Small intestine (tissue), 7 donors: Measurements from ENCODE around the gene EXOC4. TPM values are rescaled to one million over a fixed set of nuclear protein-coding genes. Genes with fewer than 3 reads are reported as not detected.

Experiments
- DNase-seq, 2 donors: peaks; one replicate each; pipeline versions ENCODE4 v3.0.0 to v3.0.0-alpha.2; 2013
- FAIRE-seq: peaks from 2 replicates; lab custom pipeline; 2012; peaks lifted over from hg19 to GRCh38; lab: Jason Lieb, UNC
- H3K27ac ChIP-seq, 3 donors: one replicate each; pipeline ENCODE4 v1.5.1; 2013; ENCODE audit warnings: low read length in 2 of 3, mild to moderate bottlenecking in 2 of 3, control low read depth in 1 of 3, inconsistent platforms in 1 of 3, low read depth in 1 of 3, moderate library complexity in 1 of 3
- H3K27me3 ChIP-seq, 3 donors: one replicate each; pipeline ENCODE4 v1.6.1; 2013; ENCODE audit warnings: low read length in 3 of 3, inconsistent platforms in 1 of 3; ENCODE audit not compliant: control insufficient read depth in 3 of 3, insufficient read depth in 3 of 3
- H3K36me3 ChIP-seq, 3 donors: one replicate each; pipeline ENCODE4 v1.6.1; 2013; ENCODE audit warnings: low read length in 3 of 3, inconsistent platforms in 1 of 3, low read depth in 1 of 3, mild to moderate bottlenecking in 1 of 3, moderate library complexity in 1 of 3; ENCODE audit not compliant: control insufficient read depth in 3 of 3, insufficient read depth in 2 of 3
- H3K4me1 ChIP-seq, 3 donors: one replicate each; pipeline ENCODE4 v1.6.1; 2013; ENCODE audit warnings: low read length in 2 of 3, inconsistent platforms in 1 of 3, low read depth in 1 of 3, mild to moderate bottlenecking in 1 of 3, moderate library complexity in 1 of 3; ENCODE audit not compliant: control insufficient read depth in 3 of 3, insufficient read depth in 2 of 3
- H3K4me3 ChIP-seq, 3 donors: one replicate each; pipeline ENCODE4 v1.5.1; 2013; ENCODE audit warnings: low read length in 3 of 3, control low read depth in 1 of 3, inconsistent platforms in 1 of 3, low read depth in 1 of 3, mild to moderate bottlenecking in 1 of 3, moderate library complexity in 1 of 3
- H3K9me3 ChIP-seq, 2 donors: one replicate each; pipeline ENCODE4 v1.6.1; 2013; ENCODE audit warnings: low read depth in 1 of 2, low read length in 1 of 2; ENCODE audit not compliant: control insufficient read depth in 2 of 2, insufficient read depth in 1 of 2
- WGBS, 3 donors: extraction: QIAGEN DNeasy Blood & Tissue Kit; methylation state at CpG; one replicate each; pipeline ENCODE4 v1.1.7; 2013; 5-methylcytosine and 5-hydroxymethylcytosine counted together
- polyA plus RNA-seq, 4 donors: library from polyadenylated mRNA; stranded (reverse) in 3 of 4; unstranded in 1 of 4; fragments of 200-250 nt in 3 of 4; fragments of 120-200 nt in 1 of 4; gene quantifications; one replicate each; pipeline versions ENCODE4 v1.2.1 to v1.2.3, GENCODE V29; 2013
- donor health status: healthy with polysubstance abuse.
- donor health status: control.
- donor health status: control.
- donor health status: Bipolar disorder and iron deficiency.
- donor health status: healthy.

EXOC4 gene
- polyA plus RNA-seq, 4 donors = 10.5 to 46.8 (median 18.8) TPM

- H3K27me3 ChIP-seq = no peaks in the 10 kb centered on the region
- 51 to 59% (median 58%) methylated on average over 4 of the region's 4 CpGs for WGBS, 3 donors
- H3K9me3 ChIP-seq = no peaks in the 10 kb centered on the region
- no peaks in the 10 kb centered on the region for H3K36me3 ChIP-seq
- no peak overlapping the region for H3K27ac ChIP-seq
- no peak overlapping the region for H3K4me3 ChIP-seq
- DNase-seq (peak; percentile 41 to 46), FAIRE-seq (no peak)
- H3K4me1 ChIP-seq = no peaks in the 10 kb centered on the region
These were observed 763.5 kb downstream of the EXOC4 start for GRCh38 chr7:134016223-134016941.

- H3K36me3 ChIP-seq = no peaks in the 10 kb centered on the region
- DNase-seq (no peak), FAIRE-seq (no peak)
- no peak overlapping the region for H3K27ac ChIP-seq
- no peaks in the 10 kb centered on the region for H3K9me3 ChIP-seq
- no peaks in the 10 kb centered on the region for H3K4me1 ChIP-seq
- no peak overlapping the region for H3K4me3 ChIP-seq
- 82 to 85% (median 85%) methylated on average over 3 of the region's 3 CpGs for WGBS, 3 donors
- no peaks in the 10 kb centered on the region for H3K27me3 ChIP-seq
These were observed 764.0 kb downstream of the EXOC4 start for GRCh38 chr7:134016942-134017303.

- WGBS, 3 donors = 87 to 96% (median 88%) methylated on average over 3 of the region's 3 CpGs
- H3K36me3 ChIP-seq = no peaks in the 10 kb centered on the region
- H3K27ac ChIP-seq = no peak overlapping the region
- no peak for DNase-seq
- no peaks in the 10 kb centered on the region for H3K27me3 ChIP-seq
- no peaks in the 10 kb centered on the region for H3K4me1 ChIP-seq
- no peak for FAIRE-seq
- H3K9me3 ChIP-seq = no peaks in the 10 kb centered on the region
- no peak overlapping the region for H3K4me3 ChIP-seq
These were observed 765.4 kb downstream of the EXOC4 start for GRCh38 chr7:134018306-134018705.

- Histone ChIP-seq H3K4me3 (no peak overlapping the region), H3K27me3 (no peaks in the 10 kb centered on the region), H3K36me3 (no peaks in the 10 kb centered on the region), H3K4me1 (no peaks in the 10 kb centered on the region), H3K9me3 (no peaks in the 10 kb centered on the region), H3K27ac (no peak overlapping the region)
- 66 to 74% (median 72%) methylated on average over 2 of the region's 2 CpGs for WGBS, 3 donors
- FAIRE-seq (no peak), DNase-seq (no peak)
These were observed 766.4 kb downstream of the EXOC4 start for GRCh38 chr7:134019251-134019650.

GRCh38 chr7:134021836-134022235 lies 769.0 kb downstream of the EXOC4 start:
- FAIRE-seq = no peak
- Histone ChIP-seq H3K36me3 (no peaks in the 10 kb centered on the region), H3K9me3 (no peaks in the 10 kb centered on the region), H3K27ac (no peak overlapping the region), H3K27me3 (no peaks in the 10 kb centered on the region), H3K4me3 (no peak overlapping the region), H3K4me1 (no peaks in the 10 kb centered on the region)
- DNase-seq = no peak
- WGBS, 3 donors = 93 to 100% (median 97%) methylated on average over 1 of the region's 1 CpG

- Histone ChIP-seq H3K9me3 (no peaks in the 10 kb centered on the region), H3K4me3 (no peak overlapping the region), H3K36me3 (no peaks in the 10 kb centered on the region), H3K27ac (no peak overlapping the region), H3K4me1 (no peaks in the 10 kb centered on the region), H3K27me3 (no peaks in the 10 kb centered on the region)
- 68 to 89% (median 88%) methylated on average over 1 of the region's 1 CpG for WGBS, 3 donors
- FAIRE-seq (no peak), DNase-seq (no peak)
These were observed 769.5 kb downstream of the EXOC4 start for GRCh38 chr7:134022286-134022911.

- Histone ChIP-seq H3K27ac (no peak overlapping the region), H3K36me3 (no peaks in the 10 kb centered on the region), H3K9me3 (peaks cover 0 to 8% of the 10 kb centered on the region in 2 donors), H3K27me3 (no peaks in the 10 kb centered on the region), H3K4me1 (no peaks in the 10 kb centered on the region), H3K4me3 (no peak overlapping the region)
- WGBS, 3 donors = 76 to 100% (median 100%) methylated on average over 2 of the region's 2 CpGs
- DNase-seq (peak in 1 of 2 donors; percentile 4), FAIRE-seq (no peak)
These were observed 771.9 kb downstream of the EXOC4 start for GRCh38 chr7:134024739-134025138.

- H3K4me3 ChIP-seq = no peak overlapping the region
- H3K4me1 ChIP-seq = no peaks in the 10 kb centered on the region
- no peaks in the 10 kb centered on the region for H3K27me3 ChIP-seq
- FAIRE-seq (no peak), DNase-seq (no peak)
- no peak overlapping the region for H3K27ac ChIP-seq
- peaks cover 0 to 11% of the 10 kb centered on the region in 2 donors for H3K9me3 ChIP-seq
- 90 to 95% (median 92%) methylated on average over 4 of the region's 4 CpGs for WGBS, 3 donors
- H3K36me3 ChIP-seq = peaks cover 0 to 6% (median 0%) of the 10 kb centered on the region in 3 donors
These were observed 776.0 kb downstream of the EXOC4 start for GRCh38 chr7:134028853-134029252.
